ENCODE data around the gene SLC27A3. TPM values are rescaled to one million over a fixed set of nuclear protein-coding genes. Genes with fewer than 3 reads are reported as not detected.
A peak's percentile ranks its signal among the peaks of the same experiment; 100 is the strongest.

Gene SLC27A3
- total and polyA plus RNA-seq, 2 donors: 8.4 to 48.5 TPM

GRCh38 chr1:153783233-153784190, 8.3 kb downstream of the SLC27A3 start:
- Histone ChIP-seq H3K9me3 (ENCODE audit: control insufficient read depth in 2 of 2, insufficient read depth in 1 of 2, low read length in 1 of 2) (no peaks in the 10 kb centered on the region), H3K4me1 (ENCODE audit: control insufficient read depth in 2 of 2, insufficient read depth in 2 of 2, low read length in 2 of 2) (peaks cover 7 to 11% of the 10 kb centered on the region in 2 donors), H3K27me3 (ENCODE audit: control insufficient read depth in 2 of 2, insufficient read depth in 1 of 2, low read length in 1 of 2) (no peaks in the 10 kb centered on the region), H3K27ac (ENCODE audit: low read depth in 1 of 2, low read length in 1 of 2) (peak overlapping the region; percentile 98 to 99), H3K36me3 (ENCODE audit: control insufficient read depth in 2 of 2, insufficient read depth in 2 of 2, low read length in 1 of 2) (no peaks in the 10 kb centered on the region), H3K4me3 (ENCODE audit: low read length in 2 of 2) (peak overlapping the region; percentile 78 to 94)
- DNase-seq (ENCODE audit: low read depth in 6 of 9, low spot score in 9 of 9): peak; percentile 76 to 94 (median 87)
- under 1% methylated on average over 61 of the region's 61 CpGs for WGBS

GRCh38 chr1:153786038-153786790, 11.0 kb downstream of the SLC27A3 start:
- no peak overlapping the region for H3K4me3 ChIP-seq (ENCODE audit: low read length in 2 of 2)
- no peaks in the 10 kb centered on the region for H3K9me3 ChIP-seq (ENCODE audit: control insufficient read depth in 2 of 2, insufficient read depth in 1 of 2, low read length in 1 of 2)
- no peak overlapping the region for H3K27ac ChIP-seq (ENCODE audit: low read depth in 1 of 2, low read length in 1 of 2)
- H3K4me1 ChIP-seq (ENCODE audit: control insufficient read depth in 2 of 2, insufficient read depth in 2 of 2, low read length in 2 of 2): peaks cover 23 to 30% of the 10 kb centered on the region in 2 donors
- no peaks in the 10 kb centered on the region for H3K36me3 ChIP-seq (ENCODE audit: control insufficient read depth in 2 of 2, insufficient read depth in 2 of 2, low read length in 1 of 2)
- no peak for DNase-seq (ENCODE audit: low read depth in 6 of 9, low spot score in 9 of 9)
- no peaks in the 10 kb centered on the region for H3K27me3 ChIP-seq (ENCODE audit: control insufficient read depth in 2 of 2, insufficient read depth in 1 of 2, low read length in 1 of 2)
- 95% methylated on average over 4 of the region's 4 CpGs for WGBS

DNA sequence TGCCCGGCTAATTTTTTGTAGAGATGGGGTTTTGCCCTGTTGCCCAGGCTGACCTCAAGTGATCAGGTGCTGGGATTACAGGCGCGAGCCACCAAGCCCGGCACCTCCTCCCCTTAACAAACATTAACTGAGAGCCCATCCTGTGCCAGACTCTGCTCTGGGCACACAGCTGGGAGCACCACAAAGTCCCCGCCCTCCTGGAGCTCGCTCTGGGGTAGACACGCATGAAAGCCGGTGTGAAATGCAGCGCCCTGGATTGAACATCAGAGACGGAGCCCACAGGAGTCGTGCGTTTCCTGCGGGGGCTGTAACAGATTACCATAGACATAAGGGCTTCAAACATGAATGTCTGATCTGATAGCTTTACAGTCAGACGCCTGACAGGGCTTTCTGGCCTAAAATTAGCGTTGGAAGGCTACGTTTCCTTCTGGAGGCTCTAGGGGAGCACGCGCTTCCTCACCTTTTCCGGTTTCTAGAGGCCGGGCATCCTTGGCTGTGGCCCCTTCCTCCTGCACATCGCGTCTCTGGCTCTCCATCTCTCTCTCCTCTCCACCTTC, 14.3 kb downstream of the SLC27A3 start:
- 41% methylated on average over 22 of the region's 22 CpGs for WGBS
- no peaks in the 10 kb centered on the region for H3K9me3 ChIP-seq (ENCODE audit: control insufficient read depth in 2 of 2, insufficient read depth in 1 of 2, low read length in 1 of 2)

DNA sequence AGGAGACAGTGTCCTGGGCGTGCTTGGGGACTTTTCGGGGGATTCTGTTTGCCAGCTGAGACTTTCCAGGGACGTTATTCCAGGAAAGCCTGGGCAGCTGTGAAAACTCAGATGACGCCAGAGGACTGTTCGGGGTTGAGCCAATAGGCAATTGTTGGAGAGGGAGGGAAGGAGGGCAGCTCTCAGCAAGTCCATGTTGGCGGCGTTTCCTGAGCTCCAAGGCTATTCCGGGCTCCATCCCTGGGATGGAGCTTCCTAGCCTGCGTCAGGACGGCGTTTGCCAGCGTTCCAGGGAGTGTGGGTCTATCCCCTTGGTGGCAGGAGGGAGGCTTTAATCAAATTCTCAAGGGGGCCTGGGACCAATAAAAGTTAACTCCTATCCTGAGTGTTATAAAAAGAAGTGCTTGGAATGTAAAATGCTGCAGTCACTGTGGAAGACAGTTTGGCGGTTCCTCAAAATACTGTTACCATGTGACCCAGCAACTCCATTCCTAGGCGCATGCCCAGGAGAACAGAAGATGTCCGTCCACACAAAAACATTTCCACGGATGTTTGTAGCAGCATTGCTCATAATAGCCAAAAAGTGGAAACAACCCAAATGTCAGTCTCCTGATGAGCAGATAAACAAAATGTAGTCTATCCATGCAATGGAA, 15.2 kb downstream of the SLC27A3 start:
- H3K27ac ChIP-seq (ENCODE audit: low read depth in 1 of 2, low read length in 1 of 2): peak overlapping the region; percentile 80 to 84
- DNase-seq (ENCODE audit: low read depth in 6 of 9, low spot score in 9 of 9): peak in 1 of 9 donors; percentile 37
- 78% methylated on average over 16 of the region's 16 CpGs for WGBS
- no peaks in the 10 kb centered on the region for H3K27me3 ChIP-seq (ENCODE audit: control insufficient read depth in 2 of 2, insufficient read depth in 1 of 2, low read length in 1 of 2)
- no peaks in the 10 kb centered on the region for H3K9me3 ChIP-seq (ENCODE audit: control insufficient read depth in 2 of 2, insufficient read depth in 1 of 2, low read length in 1 of 2)
- no peak overlapping the region for H3K4me3 ChIP-seq (ENCODE audit: low read length in 2 of 2)
- H3K36me3 ChIP-seq (ENCODE audit: control insufficient read depth in 2 of 2, insufficient read depth in 2 of 2, low read length in 1 of 2): no peaks in the 10 kb centered on the region
- H3K4me1 ChIP-seq (ENCODE audit: control insufficient read depth in 2 of 2, insufficient read depth in 2 of 2, low read length in 2 of 2): peaks cover 16 to 26% of the 10 kb centered on the region in 2 donors

More for the DNA sequence above, 14.3 kb downstream of the SLC27A3 start:
- peak overlapping the region; percentile 10 to 24 for H3K4me3 ChIP-seq (ENCODE audit: low read length in 2 of 2)
- H3K36me3 ChIP-seq (ENCODE audit: control insufficient read depth in 2 of 2, insufficient read depth in 2 of 2, low read length in 1 of 2): no peaks in the 10 kb centered on the region
- H3K27ac ChIP-seq (ENCODE audit: low read depth in 1 of 2, low read length in 1 of 2): peak overlapping the region; percentile 80 to 84
- DNase-seq (ENCODE audit: low read depth in 6 of 9, low spot score in 9 of 9): peak in 3 of 9 donors; percentile 44 to 69 (median 44)
- no peaks in the 10 kb centered on the region for H3K27me3 ChIP-seq (ENCODE audit: control insufficient read depth in 2 of 2, insufficient read depth in 1 of 2, low read length in 1 of 2)
- H3K4me1 ChIP-seq (ENCODE audit: control insufficient read depth in 2 of 2, insufficient read depth in 2 of 2, low read length in 2 of 2): peaks cover 16 to 26% of the 10 kb centered on the region in 2 donors

GRCh38 chr1:153790966-153791647, 15.9 kb downstream of the SLC27A3 start:
- Histone ChIP-seq H3K4me3 (ENCODE audit: low read length in 2 of 2) (no peak overlapping the region), H3K4me1 (ENCODE audit: control insufficient read depth in 2 of 2, insufficient read depth in 2 of 2, low read length in 2 of 2) (peaks cover 16 to 28% of the 10 kb centered on the region in 2 donors), H3K27me3 (ENCODE audit: control insufficient read depth in 2 of 2, insufficient read depth in 1 of 2, low read length in 1 of 2) (no peaks in the 10 kb centered on the region), H3K27ac (ENCODE audit: low read depth in 1 of 2, low read length in 1 of 2) (peak overlapping the region; percentile 80 to 84), H3K9me3 (ENCODE audit: control insufficient read depth in 2 of 2, insufficient read depth in 1 of 2, low read length in 1 of 2) (no peaks in the 10 kb centered on the region), H3K36me3 (ENCODE audit: control insufficient read depth in 2 of 2, insufficient read depth in 2 of 2, low read length in 1 of 2) (no peaks in the 10 kb centered on the region)
- peak in 1 of 9 donors; percentile 47 for DNase-seq (ENCODE audit: low read depth in 6 of 9, low spot score in 9 of 9)
- WGBS: 33% methylated on average over 9 of the region's 9 CpGs

DNA sequence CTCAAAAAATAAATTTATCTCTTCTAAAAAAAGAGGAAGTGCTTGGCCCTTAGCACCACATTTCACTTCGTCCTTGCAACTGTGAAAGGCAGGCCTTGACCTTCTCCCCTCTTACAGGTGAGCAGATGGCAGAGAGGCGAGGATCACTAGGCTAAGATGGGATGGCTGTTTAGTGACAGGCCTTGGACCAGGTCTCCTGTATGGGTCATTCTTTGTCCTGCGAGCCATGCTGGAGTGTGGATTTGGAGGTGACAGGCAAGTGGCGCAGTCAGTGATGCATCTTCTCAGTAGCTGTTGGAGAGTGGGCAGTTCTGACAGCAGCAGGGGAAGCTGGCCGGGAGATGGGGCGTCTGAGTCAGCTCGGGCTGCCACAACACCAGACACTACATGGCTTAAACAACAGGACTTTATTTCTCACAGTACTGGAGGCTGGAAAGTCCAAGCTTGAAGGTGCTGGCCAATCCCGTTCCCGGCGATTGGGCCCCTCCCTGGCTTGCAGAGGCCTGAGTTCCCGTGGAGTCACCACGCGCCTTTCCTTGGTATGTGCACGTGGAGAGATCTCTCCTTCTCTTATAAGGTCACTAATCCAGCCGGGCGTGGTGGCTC, 16.5 kb downstream of the SLC27A3 start:
- Histone ChIP-seq H3K36me3 (ENCODE audit: control insufficient read depth in 2 of 2, insufficient read depth in 2 of 2, low read length in 1 of 2) (no peaks in the 10 kb centered on the region), H3K4me3 (ENCODE audit: low read length in 2 of 2) (no peak overlapping the region), H3K4me1 (ENCODE audit: control insufficient read depth in 2 of 2, insufficient read depth in 2 of 2, low read length in 2 of 2) (peaks cover 16 to 28% of the 10 kb centered on the region in 2 donors), H3K27me3 (ENCODE audit: control insufficient read depth in 2 of 2, insufficient read depth in 1 of 2, low read length in 1 of 2) (no peaks in the 10 kb centered on the region), H3K27ac (ENCODE audit: low read depth in 1 of 2, low read length in 1 of 2) (no peak overlapping the region), H3K9me3 (ENCODE audit: control insufficient read depth in 2 of 2, insufficient read depth in 1 of 2, low read length in 1 of 2) (no peaks in the 10 kb centered on the region)
- no peak for DNase-seq (ENCODE audit: low read depth in 6 of 9, low spot score in 9 of 9)
- 95% methylated on average over 16 of the region's 16 CpGs for WGBS

GRCh38 chr1:153792631-153793041, 17.4 kb downstream of the SLC27A3 start:
- WGBS: 98% methylated on average over 11 of the region's 11 CpGs
- H3K36me3 ChIP-seq (ENCODE audit: control insufficient read depth in 2 of 2, insufficient read depth in 2 of 2, low read length in 1 of 2): no peaks in the 10 kb centered on the region
- peaks cover 16 to 32% of the 10 kb centered on the region in 2 donors for H3K4me1 ChIP-seq (ENCODE audit: control insufficient read depth in 2 of 2, insufficient read depth in 2 of 2, low read length in 2 of 2)
- H3K4me3 ChIP-seq (ENCODE audit: low read length in 2 of 2): no peak overlapping the region
- H3K9me3 ChIP-seq (ENCODE audit: control insufficient read depth in 2 of 2, insufficient read depth in 1 of 2, low read length in 1 of 2): no peaks in the 10 kb centered on the region
- no peak for DNase-seq (ENCODE audit: low read depth in 6 of 9, low spot score in 9 of 9)
- H3K27me3 ChIP-seq (ENCODE audit: control insufficient read depth in 2 of 2, insufficient read depth in 1 of 2, low read length in 1 of 2): no peaks in the 10 kb centered on the region
- no peak overlapping the region for H3K27ac ChIP-seq (ENCODE audit: low read depth in 1 of 2, low read length in 1 of 2)
